ENCODE data around the gene GCGR.

- TF ChIP-seq POLR2AphosphoS5 (IDR thresholded peaks at IDR 0.05; ENCODE audit: insufficient read depth in 1 of 2, low read depth in 1 of 2) (no peak), CTCF (IDR thresholded peaks at IDR 0.05) (no peak)
Observed at GRCh38 chr17:81822996-81823819, 19.3 kb downstream of the GCGR start.

Measured in vagina (tissue), 2 donors.